GM18868 (cell line): ENCODE data around the gene SLC25A48.
"Not testable (repeated sequence)": the region's sequence is repeated elsewhere in the genome, so short reads cannot be mapped to it uniquely, and the experiment has no call there.

Source experiments
- ATAC-seq: cut with Tn5 transposase; IDR thresholded peaks from one replicate; pipeline ENCODE4 v1.9.1; 2021; ENCODE audit warnings: mild to moderate bottlenecking, moderate library complexity; ENCODE audit not compliant: unreplicated experiment

SLC25A48 gene

DNA sequence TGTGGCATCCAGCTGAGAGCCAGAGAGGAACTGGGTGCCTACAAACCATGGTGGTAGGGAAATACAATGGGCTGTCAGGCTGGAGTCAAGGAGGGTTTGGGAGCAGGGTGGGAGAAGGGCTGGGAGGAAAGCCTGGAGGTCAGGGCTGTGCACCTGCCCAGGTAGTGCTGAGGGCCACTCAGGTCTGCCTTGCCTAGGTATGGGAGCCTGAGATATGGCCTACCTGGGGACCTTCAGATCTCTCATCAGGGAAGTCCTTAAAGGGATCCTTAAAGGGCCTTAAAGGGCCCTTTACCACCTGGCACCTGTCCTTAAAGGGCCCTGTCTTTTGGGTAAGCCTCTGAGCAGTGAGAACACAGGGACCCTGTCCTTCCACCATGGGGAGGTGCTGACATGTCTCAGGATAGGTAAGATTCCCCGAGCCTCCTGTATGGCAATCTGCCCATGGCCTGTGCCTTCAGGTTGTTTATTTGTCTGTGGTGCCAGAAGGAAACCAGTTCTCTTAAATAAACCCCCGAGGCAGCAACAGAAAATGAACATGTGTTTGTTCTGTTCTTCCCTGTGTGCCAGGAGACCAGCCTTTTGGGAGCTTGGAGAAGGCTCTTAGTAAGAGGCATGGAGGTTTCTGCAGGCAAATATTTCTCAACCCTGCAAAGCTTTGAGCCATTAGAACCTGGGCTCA, 23.3 kb downstream of the SLC25A48 start:
- no peak for ATAC-seq

DNA sequence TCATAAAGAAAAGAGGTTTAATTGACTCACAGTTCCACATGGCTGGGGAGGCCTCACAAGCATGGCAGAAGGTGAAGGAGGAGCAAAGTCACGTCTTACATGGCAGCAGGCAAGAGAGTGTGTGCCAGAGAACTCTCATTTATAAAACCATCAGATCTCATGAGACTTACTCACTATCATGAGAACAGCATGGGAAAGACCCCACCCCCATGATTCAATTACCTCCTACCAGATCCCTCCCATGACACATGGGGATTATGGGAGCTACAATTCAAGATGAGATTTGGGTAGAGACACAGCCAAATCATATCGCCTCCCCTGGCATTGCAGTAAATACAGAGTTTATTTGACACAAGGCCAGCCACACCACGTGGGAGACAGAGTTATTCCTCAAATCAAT, 24.7 kb downstream of the SLC25A48 start:
- ATAC-seq: not testable (repeated sequence)

DNA sequence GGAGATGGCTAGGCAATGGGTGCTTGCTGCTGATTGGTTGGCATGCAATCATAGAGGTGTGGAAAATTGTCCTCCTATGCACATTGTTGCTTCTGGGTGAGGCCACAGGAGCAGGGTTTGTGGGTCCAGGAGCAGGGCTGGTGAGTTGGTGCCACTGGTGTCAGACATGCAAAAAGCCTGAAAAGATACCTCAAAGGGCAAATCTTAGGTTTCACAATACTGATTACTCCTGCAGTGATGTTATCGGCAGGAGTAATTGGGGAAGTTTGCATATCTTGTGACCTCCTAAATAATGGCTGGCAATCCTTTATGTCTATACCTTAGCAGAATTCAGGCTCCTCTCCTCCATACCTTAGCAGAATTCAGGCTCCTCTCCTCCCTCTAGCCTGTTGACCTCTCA, 25.2 kb downstream of the SLC25A48 start:
- ATAC-seq: no peak

DNA sequence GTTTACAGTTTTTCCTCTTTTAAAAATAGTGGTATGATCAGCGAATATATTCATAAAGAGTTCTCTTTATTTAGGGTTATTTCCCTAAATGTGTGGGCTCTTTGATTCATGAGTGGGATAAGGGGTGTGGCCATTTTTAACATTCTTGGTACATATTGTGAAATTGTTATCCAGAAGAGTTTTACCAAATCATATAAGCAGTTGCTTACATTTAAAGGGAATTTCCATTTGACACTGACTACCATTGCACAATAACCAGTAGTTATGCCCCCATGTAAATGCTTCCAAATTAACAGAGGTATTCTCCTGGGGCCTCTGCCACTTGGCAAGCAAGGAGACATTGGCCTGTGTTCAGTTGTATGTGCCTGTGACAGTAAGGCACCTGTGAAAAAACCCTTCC, 27.2 kb downstream of the SLC25A48 start:
- ATAC-seq: no peak

DNA sequence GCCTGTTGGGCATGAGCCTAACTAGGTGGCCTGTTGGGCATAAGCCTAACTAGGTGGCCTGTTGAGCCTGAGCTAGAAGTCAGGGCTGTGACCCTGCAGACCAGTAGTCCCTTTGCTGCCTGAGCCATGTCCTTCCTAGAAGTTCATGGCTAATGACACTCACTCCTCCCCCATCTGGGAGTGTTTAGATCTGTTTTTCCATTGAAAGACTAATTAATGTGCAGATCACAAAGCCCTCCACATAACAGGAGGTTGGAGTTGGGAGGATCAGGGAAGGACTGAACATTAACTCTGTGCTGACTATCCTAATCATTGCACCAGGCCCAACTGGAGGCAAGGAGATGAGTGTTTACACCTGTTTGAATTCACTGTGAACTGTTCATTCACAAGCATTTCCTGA, 27.6 kb downstream of the SLC25A48 start:
- no peak for ATAC-seq

DNA sequence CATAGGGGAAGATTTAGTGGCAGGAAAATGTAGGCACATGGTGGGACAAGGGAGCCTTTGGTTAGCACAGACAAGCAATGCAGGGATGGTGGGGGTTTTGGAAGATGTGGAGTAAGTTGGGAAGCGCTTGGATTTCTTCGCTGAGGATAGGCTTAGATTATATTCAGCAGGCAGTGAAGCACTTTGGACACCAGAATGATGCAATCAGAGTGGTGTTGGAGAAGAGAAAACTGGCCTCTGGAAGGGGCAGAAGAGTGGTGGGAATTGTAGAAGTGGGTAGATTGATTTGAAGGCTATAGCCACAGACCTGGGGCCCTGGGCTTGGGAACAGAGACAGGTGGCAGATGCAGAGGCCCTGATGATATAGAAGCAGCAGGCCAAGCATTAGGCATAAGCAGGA, 28.3 kb downstream of the SLC25A48 start:
- ATAC-seq: no peak

DNA sequence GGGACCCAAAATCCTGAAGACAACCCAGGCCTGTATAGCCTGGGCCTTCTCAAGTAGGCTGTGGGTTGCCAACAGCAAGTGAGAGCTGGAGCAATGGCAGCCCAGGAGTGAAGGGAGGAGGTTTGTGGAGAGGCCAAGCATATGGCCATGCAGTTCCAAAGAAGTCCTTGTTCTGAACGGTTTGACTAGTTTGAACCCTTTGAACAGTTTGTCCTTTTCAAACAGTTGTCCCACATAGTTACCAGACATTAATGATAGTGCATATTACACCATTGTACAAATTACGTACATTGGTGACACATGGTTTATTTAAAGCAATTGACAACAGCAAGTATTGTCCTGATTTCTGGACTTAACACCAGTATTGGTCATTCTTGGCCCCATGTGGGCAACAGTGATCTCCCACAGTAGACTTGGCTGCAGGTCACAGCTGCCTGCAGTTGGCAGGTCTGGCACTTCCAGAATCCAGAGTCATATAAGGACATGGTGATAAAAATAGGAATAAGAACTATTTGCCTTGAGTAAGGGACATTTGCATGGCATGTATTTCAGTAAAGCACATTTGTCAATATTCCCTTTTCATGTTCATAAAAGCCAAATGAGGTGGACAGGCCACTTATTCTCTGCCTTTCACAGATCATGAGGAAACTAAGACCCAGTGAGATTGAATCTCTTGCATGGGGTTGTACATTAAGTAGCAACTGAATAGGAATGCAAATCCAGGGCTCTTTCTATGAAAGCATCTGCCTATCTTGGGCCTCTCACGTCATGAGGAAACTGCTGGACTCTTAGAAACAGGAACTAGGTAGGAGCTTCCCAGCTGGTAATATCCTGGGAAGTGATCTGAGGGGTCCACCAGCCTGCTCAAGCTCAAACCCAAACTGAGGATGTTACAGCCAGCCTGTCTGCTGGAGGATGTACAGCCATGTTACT, 30.3 kb downstream of the SLC25A48 start:
- no peak for ATAC-seq

DNA sequence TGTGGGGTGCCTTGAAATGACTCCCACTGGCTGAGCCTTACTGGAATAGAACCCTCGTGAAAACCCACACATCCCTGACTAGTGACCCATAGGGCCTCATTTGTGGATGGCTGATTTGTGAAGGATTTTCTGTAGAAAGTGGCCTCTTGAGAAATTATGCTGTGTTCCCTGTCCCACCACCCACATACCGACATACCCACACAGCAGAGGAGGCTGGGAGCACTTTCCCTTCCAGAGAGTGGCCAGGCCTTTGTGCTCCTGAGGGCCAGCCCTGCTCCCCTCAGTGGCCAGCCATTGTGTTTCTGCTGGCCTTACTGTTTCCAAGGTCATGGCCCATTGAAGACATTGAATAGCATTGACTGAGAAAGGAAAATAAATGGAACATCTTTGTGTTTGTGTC, 31.6 kb downstream of the SLC25A48 start:
- no peak for ATAC-seq

DNA sequence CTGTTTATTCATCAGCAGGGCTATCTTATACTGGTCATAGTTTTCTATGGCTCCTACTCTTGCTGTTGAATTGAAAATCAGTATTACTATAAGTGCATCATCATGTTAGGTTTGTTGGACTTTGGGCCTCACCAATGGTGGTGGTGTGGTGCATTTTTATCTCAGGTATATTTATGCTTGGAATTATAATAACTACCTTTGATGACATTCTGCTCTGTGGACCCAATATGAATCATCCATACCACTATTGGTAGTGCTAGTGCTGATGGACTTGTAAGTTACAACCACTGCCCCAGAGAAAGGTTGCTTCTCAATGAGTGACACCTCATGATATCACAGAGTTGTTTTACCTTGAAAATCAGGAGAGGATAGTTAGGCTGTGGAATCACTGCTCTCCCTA, 33.1 kb downstream of the SLC25A48 start:
- ATAC-seq: no peak

DNA sequence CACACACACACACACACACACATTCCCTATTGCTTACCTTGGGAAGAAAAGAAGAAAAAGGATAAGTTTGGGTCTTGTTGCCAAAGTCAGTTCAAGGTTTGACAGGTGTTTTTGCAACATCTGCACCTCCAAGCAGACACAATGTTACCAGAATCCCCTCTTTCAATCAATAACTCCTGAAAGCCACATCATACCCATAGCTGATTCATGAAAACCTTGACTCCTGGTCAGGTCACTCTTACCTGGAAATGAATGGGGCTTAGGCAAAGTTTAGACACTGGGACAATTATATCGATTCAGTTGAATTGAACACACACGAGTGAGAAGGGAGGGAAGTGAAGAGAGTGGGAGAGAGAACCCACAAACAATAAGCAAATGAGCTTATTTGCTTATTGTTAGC, 34.2 kb downstream of the SLC25A48 start:
- no peak for ATAC-seq

DNA sequence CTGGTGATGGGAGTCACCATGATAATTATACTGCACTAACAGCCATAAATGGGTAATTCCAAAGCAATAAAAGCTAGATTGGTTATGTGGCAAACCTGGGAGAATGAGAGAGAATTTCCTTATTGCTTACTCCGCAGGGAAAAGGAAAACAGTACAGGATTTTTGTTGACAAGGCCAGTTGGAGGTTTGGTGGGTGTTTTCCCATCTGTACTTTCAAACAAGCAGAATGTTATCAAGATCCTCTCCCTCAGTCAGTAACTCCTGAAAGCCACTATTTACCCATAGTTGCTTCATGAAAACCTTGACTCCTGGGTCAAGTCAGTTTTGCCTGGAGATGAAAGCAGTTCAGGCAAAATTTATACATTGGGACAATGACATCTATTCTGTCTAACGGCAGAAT, 34.8 kb downstream of the SLC25A48 start:
- ATAC-seq: no peak

DNA sequence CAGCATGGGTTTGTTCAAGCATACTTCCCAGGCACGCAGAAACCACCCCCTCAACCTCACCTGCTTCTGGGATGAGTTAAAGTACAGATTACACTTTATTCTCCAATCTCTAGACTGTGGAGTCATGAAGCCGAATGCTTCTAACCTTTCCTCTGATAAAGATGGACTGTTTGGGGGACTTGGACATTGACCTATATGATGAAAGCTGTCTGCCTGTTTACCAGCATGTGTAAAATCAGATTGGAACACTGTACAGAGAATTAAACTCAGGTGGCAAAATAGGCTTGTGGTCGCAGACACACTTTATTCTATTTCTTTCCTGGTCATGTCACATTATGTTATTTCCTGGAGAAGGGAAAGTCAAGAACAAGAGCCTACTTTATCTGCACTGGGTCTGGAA, 35.5 kb downstream of the SLC25A48 start:
- ATAC-seq: no peak

DNA sequence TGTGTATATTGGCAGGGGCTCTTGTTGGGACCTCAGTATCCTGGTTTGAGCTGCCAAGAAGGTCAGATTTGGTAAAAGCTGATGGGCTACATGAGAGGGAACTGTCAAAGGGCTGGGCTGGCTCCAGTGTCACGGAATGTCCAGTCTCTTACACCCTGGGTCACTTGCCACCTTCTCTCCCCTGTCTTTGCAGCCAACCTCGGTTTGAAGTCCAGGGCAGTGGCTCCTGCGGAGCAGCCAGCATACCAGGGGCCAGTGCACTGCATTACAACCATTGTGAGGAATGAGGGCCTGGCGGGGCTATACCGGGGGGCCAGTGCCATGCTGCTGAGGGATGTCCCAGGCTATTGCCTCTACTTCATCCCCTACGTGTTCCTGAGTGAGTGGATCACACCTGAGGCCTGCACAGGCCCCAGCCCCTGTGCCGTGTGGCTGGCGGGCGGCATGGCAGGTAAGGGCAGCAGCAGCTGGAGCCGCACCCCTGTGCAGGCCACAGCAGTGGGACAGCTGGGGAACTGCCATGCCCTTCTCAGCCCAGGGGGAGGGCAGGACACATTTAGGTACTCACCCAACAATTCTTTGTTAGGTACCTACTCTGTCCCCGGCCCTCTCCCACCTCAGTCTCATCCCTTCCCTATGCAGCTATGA, 36.9 kb downstream of the SLC25A48 start:
- no peak for ATAC-seq

DNA sequence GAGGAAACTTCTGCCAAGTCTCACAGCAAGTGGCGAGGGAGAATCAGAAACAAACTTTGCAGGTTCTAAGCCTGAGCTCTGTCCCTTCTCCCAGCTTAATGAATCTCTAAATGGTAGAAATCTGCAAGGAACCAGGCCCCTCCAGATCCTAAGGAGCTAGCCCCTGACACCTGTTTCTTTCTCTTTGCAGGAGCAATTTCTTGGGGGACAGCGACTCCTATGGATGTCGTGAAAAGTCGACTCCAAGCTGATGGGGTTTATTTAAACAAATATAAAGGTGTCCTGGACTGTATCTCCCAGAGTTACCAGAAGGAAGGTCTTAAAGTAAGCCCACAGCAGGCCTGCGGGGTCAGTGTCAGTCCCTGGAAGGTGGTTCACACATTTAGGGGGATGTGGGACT, 39.4 kb downstream of the SLC25A48 start:
- ATAC-seq: no peak

DNA sequence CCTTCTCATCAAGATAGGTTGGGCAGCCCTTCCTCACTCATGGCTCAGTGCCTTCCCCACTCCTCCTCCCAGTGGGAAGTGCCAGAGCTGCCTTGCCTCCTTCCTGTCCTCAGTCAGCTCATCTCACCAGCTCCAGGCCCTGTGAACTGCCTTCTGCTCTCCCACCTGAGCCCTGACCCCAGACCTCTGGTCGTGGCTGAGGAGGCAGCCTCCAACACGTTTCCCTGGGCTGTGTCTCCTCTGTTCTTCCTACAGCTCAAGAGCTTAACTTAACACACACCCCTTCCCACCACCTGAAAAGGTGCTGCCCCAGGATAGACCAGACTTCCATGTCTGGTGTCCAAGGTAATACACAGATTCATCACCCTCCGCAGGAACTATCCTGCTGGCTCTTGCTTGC, 40.0 kb downstream of the SLC25A48 start:
- no peak for ATAC-seq

DNA sequence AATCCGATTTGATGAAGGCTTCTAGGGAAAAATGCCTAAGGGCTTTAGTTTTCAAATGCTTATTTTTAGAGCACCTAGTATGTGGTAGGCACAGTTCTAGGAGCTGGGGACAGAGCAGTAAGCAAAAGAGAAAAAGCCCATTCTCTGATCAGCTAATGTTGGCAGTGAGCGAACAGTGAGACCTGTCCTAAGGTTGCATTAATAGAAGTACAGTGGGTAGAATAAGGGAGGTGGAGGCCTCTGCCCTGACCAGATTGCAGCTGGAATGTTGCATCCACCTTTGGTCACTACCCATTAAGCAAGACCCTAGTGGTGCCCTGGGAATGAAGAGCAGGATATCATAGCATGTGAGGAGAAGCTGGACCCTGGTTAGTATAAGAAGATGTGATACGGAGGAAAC, 41.1 kb downstream of the SLC25A48 start:
- no peak for ATAC-seq

DNA sequence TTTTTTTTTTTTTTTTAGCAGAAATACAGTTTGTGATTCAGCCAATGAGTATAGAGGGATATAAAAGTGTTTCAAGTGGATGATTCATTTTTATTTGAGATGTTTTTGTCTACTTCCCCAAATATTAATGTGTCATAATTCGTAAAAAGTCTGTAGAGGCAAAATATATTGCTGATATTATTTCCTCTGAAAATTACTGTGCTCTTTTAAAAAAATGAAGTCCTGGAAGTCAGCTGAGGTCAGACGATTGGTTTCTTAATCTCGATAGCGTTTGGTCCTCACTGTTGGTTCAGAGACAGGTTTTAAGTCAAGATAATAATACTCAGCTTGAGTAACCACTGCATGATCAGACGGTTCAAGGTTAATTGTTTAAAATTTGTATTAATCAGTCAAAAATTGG, 41.7 kb downstream of the SLC25A48 start:
- ATAC-seq: no peak

DNA sequence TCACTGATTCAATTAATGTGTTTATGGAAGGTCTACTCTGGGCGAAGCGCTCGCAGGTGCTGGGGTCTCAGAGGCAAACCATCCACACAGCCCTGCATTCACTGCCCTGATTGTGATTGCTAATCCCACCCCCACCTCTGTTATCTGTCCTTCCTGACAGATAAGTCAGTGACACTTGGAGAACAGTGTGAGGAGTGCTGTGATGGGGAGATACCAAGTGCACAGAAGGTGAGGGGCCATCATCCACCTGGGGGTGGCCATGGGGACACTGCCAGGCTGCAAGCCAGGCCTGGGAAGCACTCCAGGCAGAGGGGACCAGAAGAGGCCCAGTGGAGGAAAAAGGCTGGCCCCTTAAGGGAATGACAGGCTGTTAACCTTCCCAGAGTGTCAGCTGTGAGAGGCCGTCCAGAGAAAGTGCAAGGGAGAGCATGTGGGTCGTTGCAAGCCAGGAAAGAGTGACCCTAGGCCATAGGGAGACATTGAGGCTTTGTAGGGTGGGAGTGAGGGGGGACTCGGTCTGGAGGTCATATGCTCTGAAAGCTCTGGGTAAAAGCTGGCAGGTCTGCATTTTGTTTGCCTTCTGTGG, 43.2 kb downstream of the SLC25A48 start:
- no peak for ATAC-seq

DNA sequence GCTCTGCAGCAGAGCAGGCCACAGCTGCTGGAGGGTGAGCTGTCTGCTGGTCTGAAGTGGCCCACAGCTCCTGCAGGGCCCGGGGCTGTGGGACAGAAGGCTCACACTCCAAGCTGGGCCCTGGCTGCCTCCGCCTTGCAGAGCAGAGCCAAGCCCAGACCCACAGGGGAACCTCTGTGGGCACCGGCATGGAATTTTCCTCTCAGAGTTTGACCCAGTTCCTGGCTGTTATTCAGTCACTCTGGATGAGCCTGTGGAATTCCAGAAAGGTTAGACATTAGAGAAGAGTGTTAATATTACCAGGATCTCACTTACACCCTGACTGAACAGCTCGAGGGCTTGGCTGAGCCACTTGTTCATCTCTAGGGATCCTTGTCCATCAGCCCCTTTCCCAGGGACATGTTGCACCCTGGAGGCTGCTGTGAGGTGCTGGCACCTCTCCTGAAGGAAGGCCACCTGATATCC, 43.7 kb downstream of the SLC25A48 start:
- no peak for ATAC-seq

DNA sequence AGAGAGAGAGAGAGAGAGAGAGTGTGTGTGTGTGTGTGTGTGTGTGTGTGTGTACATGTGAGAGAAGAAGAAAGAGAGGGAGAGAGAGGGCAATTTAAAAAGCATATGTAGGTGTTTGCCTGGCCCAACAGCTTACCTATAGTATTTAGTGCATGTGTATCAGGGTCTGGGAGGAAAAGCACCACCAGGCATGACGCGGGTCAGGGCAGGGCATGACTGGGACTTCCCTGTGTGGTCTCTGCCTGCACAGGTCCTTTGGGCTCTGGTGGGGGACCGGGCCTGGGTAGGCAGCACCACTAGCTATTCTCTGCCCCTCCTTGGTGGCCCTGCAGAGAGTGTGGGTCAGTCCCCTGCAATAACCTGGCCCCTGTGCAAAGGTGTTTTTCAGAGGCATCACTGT, 45.1 kb downstream of the SLC25A48 start:
- ATAC-seq: no peak

DNA sequence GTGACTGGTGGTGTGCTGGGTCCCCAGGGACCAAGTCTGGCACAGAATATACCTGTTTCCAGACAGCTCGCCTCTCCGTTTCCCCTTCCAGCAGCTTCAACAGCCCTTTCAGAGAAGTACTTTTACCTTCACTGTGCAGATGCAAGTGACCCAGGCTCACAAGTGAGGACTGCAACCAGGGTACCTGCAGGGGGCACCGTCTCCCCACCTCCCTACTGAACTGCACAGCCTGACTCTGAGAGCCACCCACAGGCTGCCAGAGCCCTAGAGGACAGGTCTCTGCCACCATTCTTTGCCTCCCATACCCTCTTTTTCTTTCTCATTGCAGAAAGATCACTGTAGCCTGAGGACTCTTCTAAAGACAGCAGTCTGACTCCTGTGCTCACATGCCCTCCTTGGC, 45.8 kb downstream of the SLC25A48 start:
- no peak for ATAC-seq
